WTC11 (cell line): ENCODE measurements around the gene SLC25A19. TPM values are rescaled to one million over a fixed set of nuclear protein-coding genes. Genes with fewer than 3 reads are reported as not detected.

Experiments
- ATAC-seq: fragments of 200-7000 bp; cut with Tn5 transposase; 2 replicates; pipeline ENCODE4 v1.10.0; 2021; ENCODE audit warnings: mild to moderate bottlenecking, moderate library complexity
- CTCF ChIA-PET: fragments of 300-600 bp; sonication (Branson Sonifier 250); formaldehyde crosslinking; loops from one replicate; lab custom pipeline; 2021; ENCODE audit warnings: antibody characterized with exemption; lab: Charles Lee
- POLR2A ChIA-PET: fragments of 350-600 bp; sonication (Branson Sonifier 250); formaldehyde crosslinking; loops from one replicate; lab custom pipeline; 2021; ENCODE audit warnings: antibody characterized with exemption; lab: Charles Lee
- DNase-seq: peaks from one replicate; pipeline ENCODE4 v3.0.0; 2021; ENCODE audit warnings: low spot score
- H3K27ac Mint-ChIP-seq: 2 replicates; pipeline ENCODE4 v1.8.0; 2021; ENCODE audit warnings: mixed read lengths
- H3K27me3 Mint-ChIP-seq: 2 replicates; pipeline ENCODE4 v1.8.0; 2021; ENCODE audit warnings: low read depth, mild to moderate bottlenecking, moderate library complexity, mixed read lengths
- H3K36me3 Mint-ChIP-seq: 2 replicates; pipeline ENCODE4 v1.8.0; 2021; ENCODE audit warnings: mixed read lengths
- H3K4me1 Mint-ChIP-seq: 2 replicates; pipeline ENCODE4 v1.8.0; 2022; ENCODE audit warnings: mixed read lengths
- H3K4me3 Mint-ChIP-seq: 2 replicates; pipeline ENCODE4 v1.8.0; 2021; ENCODE audit warnings: mild to moderate bottlenecking, moderate library complexity, mixed read lengths
- H3K9me3 Mint-ChIP-seq: 2 replicates; pipeline ENCODE4 v1.8.0; 2021; ENCODE audit warnings: mixed read lengths
- CREB1 ChIP-seq: sonication (generic); formaldehyde crosslinking; IDR thresholded peaks from 2 replicates; pipeline ENCODE4 v1.8.0; 2023; ENCODE audit warnings: mild to moderate bottlenecking, missing genetic modification reagents
- CREM ChIP-seq: sonication (generic); formaldehyde crosslinking; IDR thresholded peaks from 2 replicates; pipeline ENCODE4 v1.8.1; 2022; ENCODE audit warnings: mild to moderate bottlenecking, missing genetic modification reagents, moderate library complexity
- EMX1 ChIP-seq: fragments of 250-450 bp; sonication (Bioruptor Pico); IDR thresholded peaks from 2 replicates; pipeline ENCODE4 v1.8.0; 2021; ENCODE audit warnings: mild to moderate bottlenecking
- ERG ChIP-seq: fragments of 250-450 bp; sonication (Bioruptor Pico); IDR thresholded peaks from 2 replicates; pipeline ENCODE4 v1.8.0; 2021; ENCODE audit warnings: mild to moderate bottlenecking
- FOXK1 ChIP-seq: sonication (generic); formaldehyde crosslinking; IDR thresholded peaks from 2 replicates; pipeline ENCODE4 v1.8.0; 2022; ENCODE audit warnings: mild to moderate bottlenecking, moderate library complexity, missing genetic modification reagents
- HMGXB4 ChIP-seq: sonication (generic); formaldehyde crosslinking; IDR thresholded peaks from 2 replicates; pipeline ENCODE4 v1.8.1; 2023; ENCODE audit warnings: mild to moderate bottlenecking, moderate library complexity, missing genetic modification reagents
- MAX ChIP-seq: sonication (generic); formaldehyde crosslinking; IDR thresholded peaks from 2 replicates; pipeline ENCODE4 v1.8.0; 2022; ENCODE audit warnings: mild to moderate bottlenecking, missing genetic modification reagents
- NFE2L1 ChIP-seq: sonication (generic); formaldehyde crosslinking; IDR thresholded peaks from 2 replicates; pipeline ENCODE4 v1.8.1; 2023; ENCODE audit warnings: missing genetic modification reagents
- NR1H2 ChIP-seq: sonication (generic); formaldehyde crosslinking; IDR thresholded peaks from 2 replicates; pipeline ENCODE4 v1.9.0; 2021; ENCODE audit warnings: mild to moderate bottlenecking, moderate library complexity, missing genetic modification reagents
- SMAD4 ChIP-seq: sonication (generic); formaldehyde crosslinking; IDR thresholded peaks from 2 replicates; pipeline ENCODE4 v1.8.0; 2022; ENCODE audit warnings: mild to moderate bottlenecking, missing genetic modification reagents
- SOX15 ChIP-seq: fragments of 250-450 bp; sonication (Bioruptor Pico); IDR thresholded peaks from 2 replicates; pipeline ENCODE4 v1.9.0; 2021; ENCODE audit warnings: mild to moderate bottlenecking
- SP1 ChIP-seq: sonication (generic); formaldehyde crosslinking; conservative IDR thresholded peaks from 2 replicates; pipeline ENCODE4 v1.8.1; 2022; ENCODE audit warnings: missing genetic modification reagents
- TCF7 ChIP-seq: sonication (generic); formaldehyde crosslinking; IDR thresholded peaks from 2 replicates; pipeline ENCODE4 v1.8.0; 2022; ENCODE audit warnings: mild to moderate bottlenecking, low read depth, missing genetic modification reagents, moderate library complexity
- TEAD4 ChIP-seq: sonication (generic); formaldehyde crosslinking; IDR thresholded peaks from 2 replicates; pipeline ENCODE4 v1.8.0; 2022; ENCODE audit warnings: mild to moderate bottlenecking, missing genetic modification reagents
- TP53 ChIP-seq: sonication (generic); formaldehyde crosslinking; IDR thresholded peaks from 2 replicates; pipeline ENCODE4 v1.8.1; 2023; ENCODE audit warnings: mild to moderate bottlenecking, missing genetic modification reagents
- ZMAT4 ChIP-seq: fragments of 250-450 bp; sonication (Bioruptor Pico); IDR thresholded peaks from 2 replicates; pipeline ENCODE4 v1.9.0; 2021; ENCODE audit warnings: mild to moderate bottlenecking
- ZNF263 ChIP-seq: sonication (generic); formaldehyde crosslinking; IDR thresholded peaks from 2 replicates; pipeline ENCODE4 v1.8.1; 2022; ENCODE audit warnings: low read depth, mild to moderate bottlenecking, moderate library complexity, missing genetic modification reagents
- ZNF317 ChIP-seq: sonication (generic); formaldehyde crosslinking; IDR thresholded peaks from 2 replicates; pipeline ENCODE4 v1.8.1; 2023; ENCODE audit warnings: low read depth, mild to moderate bottlenecking, moderate library complexity, missing genetic modification reagents, borderline replicate concordance
- ZNF671 ChIP-seq: fragments of 250-450 bp; sonication (Bioruptor Pico); IDR thresholded peaks from 2 replicates; pipeline ENCODE4 v1.8.0; 2021; ENCODE audit warnings: mild to moderate bottlenecking
- total RNA-seq: library from RNA; stranded (reverse); gene quantifications from 3 replicates; pipeline ENCODE4 v1.2.3, GENCODE V29; 2021
- TF ChIP-seq, protein P1 (sequence below): sonication (generic); formaldehyde crosslinking; IDR thresholded peaks from 2 replicates; pipeline ENCODE4 v1.8.0; 2023; ENCODE audit warnings: mild to moderate bottlenecking, missing genetic modification reagents
- TF ChIP-seq, protein P2 (sequence below): sonication (generic); formaldehyde crosslinking; IDR thresholded peaks from 2 replicates; pipeline ENCODE4 v1.8.1; 2022; ENCODE audit warnings: mild to moderate bottlenecking, moderate library complexity, missing genetic modification reagents
- TF ChIP-seq, protein P3 (sequence below): fragments of 200-600 bp; IDR thresholded peaks from 2 replicates; pipeline ENCODE4 v1.8.0; 2022; ENCODE audit warnings: antibody characterized with exemption

Gene SLC25A19
- total RNA-seq, 1 experiment from 2014 or later = 27.7 TPM

- TF ChIP-seq, protein P1, sequence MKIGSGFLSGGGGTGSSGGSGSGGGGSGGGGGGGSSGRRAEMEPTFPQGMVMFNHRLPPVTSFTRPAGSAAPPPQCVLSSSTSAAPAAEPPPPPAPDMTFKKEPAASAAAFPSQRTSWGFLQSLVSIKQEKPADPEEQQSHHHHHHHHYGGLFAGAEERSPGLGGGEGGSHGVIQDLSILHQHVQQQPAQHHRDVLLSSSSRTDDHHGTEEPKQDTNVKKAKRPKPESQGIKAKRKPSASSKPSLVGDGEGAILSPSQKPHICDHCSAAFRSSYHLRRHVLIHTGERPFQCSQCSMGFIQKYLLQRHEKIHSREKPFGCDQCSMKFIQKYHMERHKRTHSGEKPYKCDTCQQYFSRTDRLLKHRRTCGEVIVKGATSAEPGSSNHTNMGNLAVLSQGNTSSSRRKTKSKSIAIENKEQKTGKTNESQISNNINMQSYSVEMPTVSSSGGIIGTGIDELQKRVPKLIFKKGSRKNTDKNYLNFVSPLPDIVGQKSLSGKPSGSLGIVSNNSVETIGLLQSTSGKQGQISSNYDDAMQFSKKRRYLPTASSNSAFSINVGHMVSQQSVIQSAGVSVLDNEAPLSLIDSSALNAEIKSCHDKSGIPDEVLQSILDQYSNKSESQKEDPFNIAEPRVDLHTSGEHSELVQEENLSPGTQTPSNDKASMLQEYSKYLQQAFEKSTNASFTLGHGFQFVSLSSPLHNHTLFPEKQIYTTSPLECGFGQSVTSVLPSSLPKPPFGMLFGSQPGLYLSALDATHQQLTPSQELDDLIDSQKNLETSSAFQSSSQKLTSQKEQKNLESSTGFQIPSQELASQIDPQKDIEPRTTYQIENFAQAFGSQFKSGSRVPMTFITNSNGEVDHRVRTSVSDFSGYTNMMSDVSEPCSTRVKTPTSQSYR = 0 out of 2 replicates have a peak, but pooled peaks have one; percentile 64
- TF ChIP-seq NR1H2 (CRISPR knock-in tag) (no peak), NFE2L1 (CRISPR knock-in tag) (0 out of 2 replicates have a peak, but pooled peaks have one; percentile 10), ZMAT4 (CRISPR knock-in tag) (no peak), MAX (CRISPR knock-in tag) (peak; percentile 49; the same call in 1 of the 2 replicates)
Measured at GRCh38 chr17:75267411-75268232, 21.6 kb downstream of the SLC25A19 start (continued).

DNA sequence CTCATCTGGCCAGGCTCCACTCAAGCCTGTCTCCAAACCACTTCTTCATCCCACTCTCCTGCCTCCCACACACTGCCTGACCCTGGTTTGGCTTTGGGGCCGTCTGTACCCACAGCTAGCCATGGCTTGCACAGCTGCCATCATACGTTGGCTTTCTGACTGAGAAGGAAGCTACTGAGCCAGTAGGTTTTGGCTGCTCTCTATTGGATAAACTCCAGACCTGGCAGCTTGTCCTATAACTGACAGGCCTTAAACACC lies 22.2 kb downstream of the SLC25A19 start:
- Mint-ChIP-seq H3K27me3 (no peaks in the 10 kb centered on the region), H3K4me1 (peaks cover 26% of the 10 kb centered on the region), H3K36me3 (peaks cover 39% of the 10 kb centered on the region), H3K27ac (peak overlapping the region; percentile 78), H3K9me3 (no peaks in the 10 kb centered on the region), H3K4me3 (no peak overlapping the region)
- POLR2A ChIA-PET = interaction anchor here (0.9 to 1.4 kb wide), 2 partner anchors 22 to 26 kb away, joined by 3 to 7 read pairs; partner anchors contain the start of gene SLC25A19
- DNase-seq = no peak
- TF ChIP-seq SOX15 (CRISPR knock-in tag) (no peak), ZNF317 (CRISPR knock-in tag) (no peak), ZNF671 (CRISPR knock-in tag) (no peak), CREM (CRISPR knock-in tag) (no peak), ERG (no peak), CREB1 (no peak), EMX1 (CRISPR knock-in tag) (no peak), FOXK1 (CRISPR knock-in tag) (no peak), HMGXB4 (CRISPR knock-in tag) (no peak), SP1 (CRISPR knock-in tag) (no peak), TCF7 (CRISPR knock-in tag) (no peak), SMAD4 (CRISPR knock-in tag) (no peak), ZNF263 (CRISPR knock-in tag) (no peak), TP53 (no peak), TEAD4 (CRISPR knock-in tag) (no peak)
- TF ChIP-seq, protein P2, sequence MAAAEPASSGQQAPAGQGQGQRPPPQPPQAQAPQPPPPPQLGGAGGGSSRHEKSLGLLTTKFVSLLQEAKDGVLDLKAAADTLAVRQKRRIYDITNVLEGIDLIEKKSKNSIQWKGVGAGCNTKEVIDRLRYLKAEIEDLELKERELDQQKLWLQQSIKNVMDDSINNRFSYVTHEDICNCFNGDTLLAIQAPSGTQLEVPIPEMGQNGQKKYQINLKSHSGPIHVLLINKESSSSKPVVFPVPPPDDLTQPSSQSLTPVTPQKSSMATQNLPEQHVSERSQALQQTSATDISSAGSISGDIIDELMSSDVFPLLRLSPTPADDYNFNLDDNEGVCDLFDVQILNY (CRISPR knock-in tag) = no peak
- TF ChIP-seq, protein P3, sequence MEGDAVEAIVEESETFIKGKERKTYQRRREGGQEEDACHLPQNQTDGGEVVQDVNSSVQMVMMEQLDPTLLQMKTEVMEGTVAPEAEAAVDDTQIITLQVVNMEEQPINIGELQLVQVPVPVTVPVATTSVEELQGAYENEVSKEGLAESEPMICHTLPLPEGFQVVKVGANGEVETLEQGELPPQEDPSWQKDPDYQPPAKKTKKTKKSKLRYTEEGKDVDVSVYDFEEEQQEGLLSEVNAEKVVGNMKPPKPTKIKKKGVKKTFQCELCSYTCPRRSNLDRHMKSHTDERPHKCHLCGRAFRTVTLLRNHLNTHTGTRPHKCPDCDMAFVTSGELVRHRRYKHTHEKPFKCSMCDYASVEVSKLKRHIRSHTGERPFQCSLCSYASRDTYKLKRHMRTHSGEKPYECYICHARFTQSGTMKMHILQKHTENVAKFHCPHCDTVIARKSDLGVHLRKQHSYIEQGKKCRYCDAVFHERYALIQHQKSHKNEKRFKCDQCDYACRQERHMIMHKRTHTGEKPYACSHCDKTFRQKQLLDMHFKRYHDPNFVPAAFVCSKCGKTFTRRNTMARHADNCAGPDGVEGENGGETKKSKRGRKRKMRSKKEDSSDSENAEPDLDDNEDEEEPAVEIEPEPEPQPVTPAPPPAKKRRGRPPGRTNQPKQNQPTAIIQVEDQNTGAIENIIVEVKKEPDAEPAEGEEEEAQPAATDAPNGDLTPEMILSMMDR = no peak
- no peak for ATAC-seq
- CTCF ChIA-PET = interaction anchor here (1.1 to 8.7 kb wide), 7 partner anchors 11 to 249 kb away, joined by 3 to 155 read pairs (median 5); partner anchors contain the start of genes SLC25A19 and TSEN54
